HG03460 (cell line): ENCODE measurements around the gene NOS1AP.

Experiments used
- ATAC-seq: cut with Tn5 transposase; IDR thresholded peaks from one replicate; pipeline ENCODE4 v1.9.1; 2021; ENCODE audit not compliant: unreplicated experiment

Gene NOS1AP

DNA sequence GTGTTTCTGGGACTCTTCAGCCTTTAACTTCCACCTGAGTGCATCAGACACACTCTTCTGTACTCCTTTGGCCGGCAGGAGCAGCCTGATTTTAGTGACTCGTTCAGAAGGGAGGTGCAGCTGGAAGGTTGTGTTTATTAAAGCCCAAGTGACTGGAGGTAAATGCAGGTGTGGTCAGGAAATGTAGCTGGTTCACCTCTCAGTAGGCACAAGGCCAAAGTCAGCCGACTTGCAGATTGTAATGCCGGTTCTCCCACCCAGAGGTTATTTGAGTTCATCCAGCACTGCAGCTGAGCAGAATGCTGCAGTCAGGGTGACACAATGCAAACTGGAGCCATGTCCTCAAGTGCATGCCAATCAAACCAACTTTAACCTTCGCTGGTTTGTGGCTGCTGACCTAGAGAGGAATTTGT lies 215.7 kb downstream of the NOS1AP start:
- ATAC-seq, result no peak

DNA sequence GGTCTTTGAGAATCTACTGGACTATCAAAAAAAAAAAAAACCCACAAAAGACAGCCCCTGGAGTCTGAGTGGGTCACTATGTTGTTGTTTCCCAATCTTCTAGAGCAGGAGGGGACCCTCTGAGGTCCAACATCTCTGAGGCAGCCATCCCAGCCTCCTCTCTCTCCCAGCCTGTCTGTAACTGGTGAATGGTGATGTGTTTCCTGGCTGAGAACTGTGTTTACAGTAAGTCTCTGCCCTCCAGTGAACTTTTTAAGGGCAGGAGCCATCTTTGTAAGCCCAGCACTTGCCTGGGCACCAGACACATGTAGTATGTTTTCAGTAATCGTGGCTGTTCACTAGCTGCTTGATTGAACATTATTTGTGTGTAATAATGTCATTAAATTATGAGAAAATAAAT lies 221.5 kb downstream of the NOS1AP start:
- ATAC-seq, result no peak

DNA sequence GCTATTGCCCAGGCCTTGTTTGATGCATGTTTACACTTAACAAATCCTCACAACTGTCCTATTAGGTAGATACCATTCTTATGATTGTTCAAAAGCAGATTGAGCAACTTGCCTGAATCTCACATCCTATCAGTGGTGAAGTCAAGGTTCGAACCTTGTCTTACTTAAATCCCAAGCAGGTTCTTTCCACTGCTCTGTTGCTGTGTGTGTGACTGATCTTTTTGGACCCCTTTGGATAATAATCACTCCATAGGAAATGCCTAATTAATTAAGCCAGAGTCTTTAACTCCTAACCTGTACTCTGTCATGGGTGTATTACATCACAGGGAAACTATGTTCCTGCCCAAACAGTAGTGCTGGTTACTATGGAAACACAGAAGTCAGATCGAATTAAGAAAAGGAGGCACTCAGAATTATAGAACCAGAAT lies 222.9 kb downstream of the NOS1AP start:
- ATAC-seq, result no peak

DNA sequence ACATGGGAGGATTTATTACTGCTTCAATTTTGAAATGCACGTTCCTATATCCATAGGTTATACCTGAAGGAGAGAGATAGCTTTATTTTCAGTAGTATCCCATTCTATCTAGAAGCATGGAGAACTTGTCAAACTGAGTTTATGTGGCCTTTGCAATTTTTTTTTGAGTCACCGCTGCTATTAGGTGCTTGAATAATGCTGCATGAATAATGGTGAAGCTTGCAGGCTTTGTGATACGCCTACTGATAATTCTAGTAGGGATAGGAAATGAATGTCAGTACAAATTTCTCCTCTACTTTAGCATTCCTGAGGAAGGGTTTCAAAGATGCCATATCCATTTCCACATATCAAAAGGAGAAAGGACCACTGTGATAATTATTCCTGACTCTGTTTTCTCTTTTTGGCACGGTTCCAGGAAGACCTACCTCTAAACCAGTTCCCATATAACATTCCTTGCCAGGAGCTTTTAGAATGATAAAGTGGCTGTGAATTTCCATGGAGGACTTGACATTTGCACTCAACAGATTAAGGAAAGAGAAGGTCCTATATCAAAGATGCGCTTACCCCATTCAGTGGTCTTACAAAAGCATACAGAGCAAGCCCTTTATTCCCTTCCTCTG lies 223.7 kb downstream of the NOS1AP start:
- no peak for ATAC-seq

DNA sequence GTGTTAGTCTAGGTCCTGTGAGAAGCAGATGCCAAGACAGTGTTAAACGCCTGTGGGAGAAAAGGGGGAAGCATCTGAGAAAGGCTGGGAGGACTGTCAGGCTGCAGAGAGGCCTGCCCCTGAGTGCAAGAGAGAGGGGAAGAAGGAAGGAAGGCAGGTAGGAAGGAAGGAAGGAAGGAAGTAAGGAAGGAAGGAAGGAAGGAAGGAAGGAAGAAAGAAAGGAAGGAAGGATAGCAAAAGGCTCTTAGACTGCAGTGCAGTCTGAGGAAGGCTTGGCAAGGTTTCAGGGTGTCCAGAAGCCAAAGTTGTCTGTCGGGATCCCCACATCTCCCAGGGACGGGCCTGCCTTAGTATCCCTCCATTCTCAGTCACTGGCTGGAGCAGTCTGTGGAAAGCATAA lies 224.5 kb downstream of the NOS1AP start:
- no peak for ATAC-seq

DNA sequence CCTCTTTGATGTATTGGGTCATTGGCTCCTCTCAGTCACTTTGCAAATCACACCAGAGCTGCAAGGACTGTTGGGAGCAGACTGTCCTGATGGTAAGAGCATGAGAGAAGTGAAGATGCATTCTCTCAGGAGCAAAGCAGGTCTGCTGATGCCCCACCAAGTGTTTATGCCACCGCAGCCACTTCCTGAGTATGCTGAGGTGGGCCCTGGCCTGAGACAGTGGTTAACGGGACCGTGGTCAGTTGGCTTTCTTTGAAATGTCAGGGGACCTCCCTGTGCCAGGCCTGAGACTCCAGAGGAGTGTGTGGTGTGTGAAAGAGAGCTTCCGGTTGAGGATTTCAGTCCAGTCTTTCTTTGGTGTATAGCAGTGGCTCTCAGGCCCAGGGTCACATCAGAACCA lies 227.7 kb downstream of the NOS1AP start:
- no peak for ATAC-seq

DNA sequence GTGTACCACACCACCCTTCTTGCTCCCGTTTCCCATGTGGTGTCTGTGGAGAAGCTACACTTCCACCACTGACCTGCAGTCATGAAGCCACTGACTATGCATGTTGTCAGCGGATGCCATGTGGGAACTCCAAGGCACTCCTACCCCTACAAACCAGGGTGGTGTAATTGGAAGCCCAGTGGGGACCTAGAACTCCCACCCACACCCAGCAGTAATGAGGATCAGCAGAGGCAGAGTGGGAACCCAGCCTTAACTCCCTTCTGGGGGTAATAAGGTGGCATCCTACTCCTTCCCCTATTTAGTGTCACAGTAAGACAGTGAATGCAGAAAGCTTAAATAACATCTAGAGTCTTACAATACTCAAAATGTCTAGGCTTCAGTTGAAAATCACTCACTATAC lies 228.8 kb downstream of the NOS1AP start:
- ATAC-seq, result no peak

DNA sequence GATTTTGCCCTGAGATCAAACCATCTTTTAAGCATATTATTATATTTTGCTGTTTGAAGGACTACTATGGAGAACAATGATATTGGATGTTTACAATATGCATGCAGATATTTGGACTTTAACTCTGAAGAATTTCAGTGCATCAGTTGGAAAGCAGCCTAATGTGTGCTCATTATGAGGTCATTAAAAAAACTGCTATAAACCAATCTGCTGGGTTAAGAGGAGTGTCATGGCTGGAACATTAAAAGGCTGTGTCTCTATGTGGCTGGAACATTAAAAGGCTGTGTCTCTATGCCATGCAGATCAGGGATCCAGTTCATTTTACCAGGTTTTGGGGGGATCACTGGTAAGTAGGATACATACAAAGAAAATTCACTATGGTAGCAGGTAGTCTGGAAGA lies 229.5 kb downstream of the NOS1AP start:
- no peak for ATAC-seq

DNA sequence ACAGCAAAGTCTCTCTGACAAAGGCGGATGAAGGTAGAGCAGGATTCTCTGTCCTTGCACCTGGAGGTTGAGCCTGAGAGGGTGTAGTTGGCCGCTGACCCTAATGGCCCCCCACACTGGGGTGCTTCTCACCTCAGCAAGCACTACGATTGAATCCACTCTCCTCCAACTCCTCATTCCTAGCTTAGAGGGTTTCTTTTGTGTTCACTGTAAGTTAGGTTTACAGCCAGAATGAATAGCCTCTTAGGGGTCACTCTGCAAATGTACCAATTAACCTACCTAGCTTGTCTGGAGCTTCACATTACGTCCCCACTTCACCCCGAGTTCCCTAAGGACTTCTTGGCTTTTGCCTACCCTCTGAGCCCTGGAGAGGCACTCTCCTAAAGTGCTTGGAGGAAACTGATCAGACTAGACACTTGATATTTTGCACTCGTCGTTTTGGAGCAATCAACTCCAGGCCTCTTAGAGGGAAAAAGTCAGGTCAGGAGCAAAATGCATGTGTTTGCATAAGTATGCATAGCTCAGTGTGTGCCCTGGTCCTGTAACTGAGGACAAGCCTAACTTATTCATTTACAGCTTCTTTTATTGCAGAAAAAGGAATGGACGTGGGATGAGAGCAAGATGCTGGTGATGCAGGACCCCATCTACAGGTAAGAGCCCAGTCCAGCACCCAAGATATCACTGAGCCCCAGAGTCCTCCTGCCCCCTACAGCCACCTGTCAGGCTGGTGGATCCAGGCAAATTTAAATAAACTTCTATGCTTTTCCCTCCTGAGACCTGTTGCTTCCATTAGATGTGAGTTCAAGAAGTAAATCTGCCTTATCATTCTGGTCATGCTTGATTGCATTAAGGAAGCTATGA lies 230.8 kb downstream of the NOS1AP start:
- ATAC-seq, result no peak

DNA sequence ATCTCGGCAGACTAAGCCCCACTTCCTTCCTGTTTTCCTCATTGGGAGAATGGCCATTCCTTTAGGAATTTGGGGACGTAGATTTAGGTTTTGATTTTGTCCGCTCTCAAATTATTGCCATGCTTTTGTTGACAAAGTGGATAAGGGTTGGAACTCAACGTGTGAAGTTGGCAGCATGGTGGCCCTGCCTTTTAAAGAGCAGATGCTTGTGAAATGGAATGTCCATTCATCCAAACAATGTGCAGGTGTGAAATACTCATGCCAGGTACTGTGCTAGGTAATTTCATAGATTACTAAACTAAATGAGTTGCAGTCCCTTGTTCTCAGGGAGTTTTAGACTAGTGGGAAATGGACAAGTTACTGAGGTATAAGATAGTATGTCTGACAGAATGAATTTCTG lies 232.2 kb downstream of the NOS1AP start:
- ATAC-seq, result no peak

DNA sequence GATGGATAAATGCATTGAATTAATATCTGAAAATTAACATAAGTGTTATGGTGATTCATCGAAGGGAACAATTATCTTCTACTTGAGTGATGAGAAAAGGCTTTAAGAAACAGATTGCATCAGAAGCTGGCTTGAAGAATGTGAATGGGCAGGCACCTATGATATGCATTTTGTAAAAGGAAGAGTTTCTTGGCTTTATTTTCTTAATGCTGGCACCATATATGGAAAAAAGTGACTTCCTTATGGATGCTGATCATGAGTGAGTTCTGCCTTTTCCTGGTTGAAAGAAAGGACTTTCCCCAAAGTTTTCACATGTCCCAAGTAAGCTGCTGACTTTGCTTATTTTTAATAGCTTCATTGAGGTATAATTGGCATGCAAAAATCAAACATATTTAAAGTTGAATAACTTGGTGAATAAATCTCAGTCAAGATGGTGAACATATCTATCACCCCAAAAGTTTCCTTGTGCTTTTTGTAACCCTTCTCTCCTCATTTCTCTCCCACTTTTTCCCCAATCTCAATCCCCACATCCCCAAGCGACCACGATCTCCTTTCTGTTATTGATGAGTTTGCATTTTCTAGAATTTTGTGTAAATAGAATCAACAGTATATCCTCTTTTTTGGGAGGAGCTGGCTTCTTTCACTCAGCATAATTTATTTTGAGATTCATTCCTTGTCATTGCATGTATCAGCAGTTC lies 233.0 kb downstream of the NOS1AP start:
- no peak for ATAC-seq

DNA sequence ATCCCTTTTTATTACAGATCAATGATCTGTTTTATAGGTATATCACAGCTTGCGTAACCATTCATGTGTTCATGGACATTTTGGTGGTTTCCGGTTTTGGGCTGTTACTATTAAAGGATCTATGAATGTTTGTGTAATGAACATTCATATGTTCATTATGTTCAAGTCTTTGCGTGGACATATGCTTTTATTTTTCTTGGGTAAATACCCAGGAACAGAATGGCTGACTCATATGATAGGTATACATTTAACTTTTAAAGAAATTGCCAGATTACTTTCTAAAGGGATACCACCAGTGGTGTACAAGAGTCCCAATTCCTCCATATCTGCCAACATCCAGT lies 233.5 kb downstream of the NOS1AP start:
- no peak for ATAC-seq

DNA sequence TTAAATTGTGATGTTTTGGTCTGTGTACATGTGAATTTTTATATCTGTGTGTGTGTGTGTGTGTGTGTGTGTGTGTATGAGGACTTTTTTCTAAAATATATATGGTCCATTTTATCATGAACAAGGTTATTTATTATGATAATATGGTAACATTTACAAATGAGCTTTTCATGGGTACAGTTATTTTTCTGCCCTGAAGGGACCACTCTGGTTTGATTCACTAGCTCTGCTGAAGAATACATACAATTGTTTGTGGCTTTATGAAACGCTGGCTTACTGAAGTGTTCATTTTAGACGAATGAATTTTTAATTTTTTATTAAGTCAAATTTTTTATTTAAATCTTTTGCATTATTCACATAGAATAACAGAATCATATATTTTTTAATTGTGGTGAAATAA lies 235.2 kb downstream of the NOS1AP start:
- no peak for ATAC-seq

DNA sequence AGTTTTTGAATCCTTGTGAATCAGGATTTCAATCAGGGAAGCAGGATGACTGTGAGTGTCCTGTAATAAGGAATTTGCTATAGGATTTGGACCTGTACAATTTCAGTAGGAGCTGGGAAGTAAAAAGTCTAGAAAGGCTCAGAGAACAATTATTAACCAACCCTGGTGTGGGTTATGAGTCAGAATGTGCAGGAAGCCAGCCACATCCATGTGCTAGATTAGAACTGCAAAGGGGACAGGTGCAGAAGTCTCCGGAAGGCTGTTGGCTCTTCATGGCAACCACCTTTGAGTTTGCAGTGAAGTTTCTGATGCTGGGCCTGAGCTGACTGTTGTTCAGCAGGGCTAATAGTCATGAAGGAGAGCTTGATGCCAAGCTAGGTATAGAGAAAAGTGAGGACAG lies 236.5 kb downstream of the NOS1AP start:
- ATAC-seq, result no peak

DNA sequence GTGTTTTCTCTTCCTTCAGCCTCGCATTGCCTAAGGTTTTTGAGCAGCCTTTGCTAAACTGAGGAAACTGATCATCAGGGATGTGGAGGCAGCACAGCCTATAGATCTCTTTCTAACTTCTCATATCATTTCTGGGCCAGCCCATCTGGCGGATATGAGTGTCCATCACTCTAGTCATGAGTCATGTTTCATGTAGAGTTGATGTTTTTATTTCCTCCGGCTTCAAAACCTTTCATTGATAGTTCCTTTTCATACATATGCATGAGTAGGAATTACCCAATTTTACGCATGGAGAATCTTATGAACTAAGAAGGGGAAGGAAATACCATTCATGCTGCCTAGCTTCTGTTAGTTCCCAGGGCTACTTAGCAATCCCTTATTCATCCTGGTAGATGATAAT lies 240.8 kb downstream of the NOS1AP start:
- no peak for ATAC-seq

DNA sequence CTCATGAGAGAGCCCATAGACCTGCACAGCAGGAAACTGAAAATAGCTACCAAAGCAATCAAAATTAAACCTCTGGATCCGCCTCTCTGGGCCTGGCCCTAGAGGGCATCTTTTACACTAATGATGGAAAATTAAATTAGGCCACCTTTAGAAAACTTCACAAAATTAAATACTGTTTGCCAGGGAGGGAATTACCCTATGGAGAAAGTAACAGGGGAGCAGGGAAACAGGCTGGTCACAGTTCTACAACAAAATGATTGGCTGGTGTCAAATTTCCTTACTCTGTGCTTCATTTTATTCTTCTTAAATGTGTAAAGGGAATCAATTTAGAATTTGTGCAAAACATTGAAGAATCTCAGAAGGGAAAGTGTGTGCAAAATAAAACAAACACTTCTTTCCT lies 244.7 kb downstream of the NOS1AP start:
- ATAC-seq, result no peak

DNA sequence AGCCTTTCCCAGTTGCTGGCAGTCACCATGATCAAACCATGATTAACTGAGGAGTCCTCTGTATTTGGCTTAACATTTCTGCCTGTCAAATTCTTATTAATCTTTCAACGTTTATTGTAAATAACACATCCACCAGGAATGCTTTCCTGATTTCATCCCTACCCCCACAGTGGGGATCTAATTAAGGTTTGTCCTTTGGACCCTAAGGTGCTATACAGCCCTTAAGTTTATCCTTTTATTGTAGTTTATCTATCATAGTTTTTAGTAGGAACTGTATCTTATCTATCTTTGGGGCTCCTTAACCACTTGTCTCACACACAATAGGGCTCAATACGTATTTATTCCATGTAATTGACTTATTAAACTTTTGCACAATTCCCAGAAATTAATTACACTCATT lies 246.2 kb downstream of the NOS1AP start:
- no peak for ATAC-seq

DNA sequence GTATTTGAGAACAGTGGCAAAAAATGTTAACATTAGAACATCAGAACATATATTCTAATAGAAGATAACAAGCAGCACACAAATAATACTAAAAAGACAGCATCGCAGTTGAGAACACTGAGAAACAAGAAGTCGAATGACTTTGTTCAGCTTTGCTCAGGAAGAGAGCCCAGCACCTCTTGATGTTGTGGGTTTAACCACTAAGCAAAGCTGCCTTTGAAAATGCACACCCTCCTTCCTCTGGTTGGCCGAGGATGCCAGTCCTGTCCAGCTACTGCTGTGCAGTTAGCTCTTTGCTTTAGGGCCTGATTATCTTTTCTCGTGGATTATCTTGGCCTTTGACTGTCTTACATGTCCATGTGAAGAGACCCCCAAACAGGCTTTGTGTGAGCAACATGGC lies 246.7 kb downstream of the NOS1AP start:
- ATAC-seq, result no peak

DNA sequence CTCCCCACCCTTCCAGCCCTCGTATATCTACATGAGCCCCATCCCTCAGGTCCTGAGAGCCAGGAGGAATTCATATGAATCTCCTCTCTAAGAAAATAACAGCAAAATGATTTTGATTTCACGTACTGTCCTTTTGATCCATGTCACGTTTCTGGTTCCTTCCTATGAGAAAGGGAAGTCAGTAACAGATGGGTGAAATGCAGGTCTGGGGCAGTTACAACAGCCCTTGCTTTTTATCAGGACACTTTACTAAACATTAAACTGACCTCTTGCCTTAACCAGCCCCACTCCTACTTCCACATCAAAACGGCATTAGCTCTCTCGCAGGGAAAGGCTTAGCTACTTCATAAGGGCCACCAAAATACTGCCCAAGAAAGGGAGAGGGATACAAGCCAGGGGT lies 248.1 kb downstream of the NOS1AP start:
- no peak for ATAC-seq

DNA sequence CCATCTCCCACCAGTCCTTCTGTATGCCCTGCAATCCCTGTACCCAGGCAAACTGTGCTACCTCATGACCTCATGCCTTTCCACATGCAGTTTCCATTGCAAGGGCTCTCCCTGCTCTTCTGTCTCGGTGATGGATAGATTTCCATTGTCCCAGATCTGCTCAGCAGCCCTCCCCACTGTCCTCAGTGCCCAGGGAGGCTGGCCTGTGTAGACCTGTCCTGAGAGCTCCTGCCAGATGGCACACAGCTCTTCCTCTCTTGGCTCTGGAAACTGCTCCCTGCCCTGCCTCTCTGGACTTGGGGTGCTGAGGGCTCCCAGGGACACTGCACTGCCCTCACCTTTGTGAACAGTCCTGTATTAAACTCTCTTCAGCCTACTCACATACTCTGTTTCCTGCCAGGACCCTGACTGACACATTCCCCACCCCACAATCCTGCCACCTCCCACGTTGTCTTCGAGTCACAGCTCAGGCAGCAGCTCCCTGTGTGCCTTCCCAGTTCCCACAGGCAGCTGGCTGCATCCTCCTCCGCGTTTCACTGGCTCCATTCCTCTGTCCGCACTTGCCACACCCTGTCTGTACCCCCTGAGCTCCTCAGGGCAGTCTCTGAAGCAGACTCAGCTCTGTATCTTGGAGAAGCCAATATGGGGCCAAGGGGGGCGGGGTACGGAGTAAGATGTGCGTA lies 250.1 kb downstream of the NOS1AP start:
- no peak for ATAC-seq

DNA sequence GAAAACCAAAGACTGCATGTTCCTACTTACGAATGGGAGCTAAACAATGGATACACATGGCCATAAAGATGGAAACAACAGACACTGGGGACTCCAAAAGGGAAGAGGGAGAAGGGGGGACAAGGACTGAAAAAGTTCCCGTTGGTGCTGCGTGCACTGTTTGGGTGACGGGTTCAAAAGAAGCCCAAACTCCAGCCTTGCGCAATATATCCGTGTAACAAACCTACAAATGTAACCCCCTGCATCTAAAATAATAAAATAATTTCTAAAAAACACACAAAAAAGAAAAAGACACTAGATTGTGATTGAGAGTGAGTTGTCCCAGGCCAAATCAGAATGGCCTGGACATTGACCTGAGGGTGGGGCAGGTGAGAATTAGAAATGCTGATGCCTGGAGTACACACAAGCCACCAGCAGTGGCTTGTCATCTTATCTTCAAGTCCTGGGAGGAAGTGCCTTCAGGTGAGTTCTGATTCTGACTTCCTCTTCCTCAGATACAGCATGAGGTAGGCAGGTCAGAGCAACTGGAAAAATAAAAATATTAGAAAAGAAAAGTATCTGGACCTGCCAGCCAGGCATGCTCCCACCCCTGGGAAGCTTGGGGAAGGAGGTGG lies 252.4 kb downstream of the NOS1AP start:
- ATAC-seq, result no peak
